K562 (cell line): Measurements from ENCODE around the gene COL23A1. TPM values are rescaled to one million over a fixed set of nuclear protein-coding genes. Genes with fewer than 3 reads are reported as not detected.

Source experiments
- CREB3L1 ChIP-seq: fragments of 450-650 bp; IDR thresholded peaks from 2 replicates; pipeline ENCODE4 v1.6.1; 2014; ENCODE audit warnings: low read depth, mild to moderate bottlenecking, moderate library complexity, borderline replicate concordance
- EGR1 ChIP-seq: fragments of 450-650 bp; conservative IDR thresholded peaks from 2 replicates; pipeline ENCODE4 v1.6.1; 2017; ENCODE audit warnings: mild to moderate bottlenecking
- HMG20B ChIP-seq: fragments of 250-450 bp; sonication (Bioruptor Pico); IDR thresholded peaks from 2 replicates; pipeline ENCODE4 v1.5.0; 2021; ENCODE audit warnings: mild to moderate bottlenecking
- KAT2B ChIP-seq: IDR thresholded peaks from one replicate; pipeline ENCODE4 v1.6.1; 2012; ENCODE audit warnings: low read depth, mild to moderate bottlenecking, control low read depth, inconsistent platforms, low read length, moderate library complexity
- KLF6 ChIP-seq: fragments of 250-450 bp; sonication (Bioruptor Pico); IDR thresholded peaks from 2 replicates; pipeline ENCODE4 v1.4.0; 2020; ENCODE audit warnings: mild to moderate bottlenecking, moderate library complexity, borderline replicate concordance
- NR0B1 ChIP-seq: fragments of 450-650 bp; IDR thresholded peaks from one replicate; pipeline ENCODE4 v1.6.1; 2018; ENCODE audit warnings: mild to moderate bottlenecking, moderate library complexity; ENCODE audit not compliant: partially characterized antibody
- PHF21A ChIP-seq: fragments of 450-650 bp; IDR thresholded peaks from 2 replicates; pipeline ENCODE4 v1.6.1; 2017; ENCODE audit warnings: low read depth, borderline replicate concordance
- PKNOX1 ChIP-seq: fragments of 450-650 bp; IDR thresholded peaks from 2 replicates; pipeline ENCODE4 v1.6.1; 2016
- SAP30 ChIP-seq: fragments of 200-600 bp; sonication (generic); IDR thresholded peaks from 2 replicates; pipeline ENCODE4 v1.6.1; 2012; ENCODE audit warnings: borderline replicate concordance, low read depth, mild to moderate bottlenecking, moderate library complexity, low read length, control low read depth, inconsistent platforms; ENCODE audit not compliant: insufficient read depth, poor library complexity, severe bottlenecking
- ZBTB49 ChIP-seq: sonication (generic); formaldehyde crosslinking; IDR thresholded peaks from 2 replicates; pipeline ENCODE4 v1.8.0; 2022; ENCODE audit warnings: missing genetic modification reagents, mild to moderate bottlenecking, borderline replicate concordance
- ZNF318 ChIP-seq, 2 experiments: fragments of 450-650 bp; IDR thresholded peaks; 2 replicates each; pipeline ENCODE4 v1.6.1; 2016; ENCODE audit warnings: mild to moderate bottlenecking in 2 of 2, borderline replicate concordance in 1 of 2, low read depth in 1 of 2, moderate library complexity in 1 of 2
- ZNF511 ChIP-seq: sonication (generic); formaldehyde crosslinking; IDR thresholded peaks from 2 replicates; pipeline ENCODE4 v1.8.0; 2022; ENCODE audit warnings: mild to moderate bottlenecking, missing genetic modification reagents
- polyA plus RNA-seq, 8 experiments: library from polyadenylated mRNA; depleted of rRNA in 4 of 8; stranded (reverse) in 5 of 8; unstranded in 3 of 8; fragments of >200 nt; fragmentation: Nextera tagmentation in 2 of 8; fragmentation: Illumina TruSeq in 1 of 8; extraction: Ambion mirVana in 2 of 8; extraction: Trizol in 1 of 8; gene quantifications; 2 replicates each; pipeline versions ENCODE4 v1.2.1 to v1.2.3, GENCODE V29; 2011 to 2014; ENCODE audit warnings: inconsistent platforms in 1 of 8, missing spikeins in 1 of 8
- total RNA-seq, 7 experiments: library from RNA; depleted of rRNA in 6 of 7; stranded (reverse); fragments of >200 nt in 6 of 7; fragmentation: Illumina TruSeq in 2 of 7; extraction: Trizol in 2 of 7; gene quantifications; 2 replicates each; pipeline versions ENCODE4 v1.2.1 to v1.2.3, GENCODE V29; 2011 to 2021; ENCODE audit warnings: low replicate concordance in 1 of 7

Gene COL23A1
- total and polyA plus RNA-seq, 9 of the 15 experiments (the other 6 are each of a cell fraction or from before 2014, with no cell fraction given) = 0.09 TPM; not detected in 8

GRCh38 chr5:178205749-178206047 lies 384.5 kb downstream of the COL23A1 start (continued):
- peak; percentile 15 for TF ChIP-seq SAP30
- 0 out of 2 replicates have a peak, but pooled peaks have one; percentile 9 for TF ChIP-seq ZNF511 (CRISPR knock-in tag)
- no peak for TF ChIP-seq KAT2B
- TF ChIP-seq KLF6 = no peak
- no peak for TF ChIP-seq CREB3L1
- no peak for TF ChIP-seq EGR1
- no peak for TF ChIP-seq PHF21A
- TF ChIP-seq ZBTB49 (CRISPR knock-in tag) = no peak
- no peak for TF ChIP-seq ZNF318 (IDR thresholded peaks at IDR 0.05; ENCODE audit: borderline replicate concordance in 1 of 2, low read depth in 1 of 2)
- TF ChIP-seq HMG20B (CRISPR knock-in tag) = no peak
- no peak for TF ChIP-seq NR0B1
- TF ChIP-seq PKNOX1 = no peak
